Right atrium auricular region (tissue), 2 donors: ENCODE results near the gene LIF. TPM values are rescaled to one million over a fixed set of nuclear protein-coding genes. Genes with fewer than 3 reads are reported as not detected.

Source experiments
- DNase-seq: peaks from one replicate; pipeline ENCODE4 v3.0.0-alpha.2; 2019; ENCODE audit warnings: low spot score
- H3K27ac ChIP-seq, 2 donors: fragments of 200-600 bp; sonication (generic); 1 replicate in 1 of 2; 2 replicates in 1 of 2; pipeline ENCODE4 v1.5.1; 2016 to 2019
- H3K27me3 ChIP-seq, 2 donors: fragments of 200-600 bp; sonication (generic); one replicate each; pipeline versions ENCODE4 v1.5.1 to v1.6.0; 2017 to 2019
- H3K36me3 ChIP-seq: fragments of 200-600 bp; sonication (generic); one replicate; pipeline ENCODE4 v1.5.1; 2016
- H3K4me1 ChIP-seq, 2 donors: fragments of 200-600 bp; sonication (generic); one replicate each; pipeline versions ENCODE4 v1.5.1 to v1.6.0; 2017 to 2019
- H3K4me3 ChIP-seq, 2 donors: fragments of 200-600 bp; sonication (generic); 1 replicate in 1 of 2; 2 replicates in 1 of 2; pipeline ENCODE4 v1.5.1; 2017 to 2019; ENCODE audit warnings: mild to moderate bottlenecking in 1 of 2, moderate library complexity in 1 of 2
- H3K9me3 ChIP-seq, 2 donors: fragments of 200-600 bp; sonication (generic); one replicate each; pipeline ENCODE4 v1.5.1; 2019
- CTCF ChIP-seq, 2 donors: fragments of 200-600 bp; sonication (generic); IDR thresholded peaks; one replicate each; pipeline ENCODE4 v1.5.1; 2019; ENCODE audit warnings: antibody characterized with exemption in 2 of 2
- total RNA-seq, 2 donors: library from RNA; depleted of rRNA; stranded (reverse); fragments of >200 nt; gene quantifications; one replicate each; pipeline ENCODE4 v1.1.0, GENCODE V29; 2016

Gene LIF
- total RNA-seq, 2 donors from 2014 or later = 0.79 to 8.9 TPM

GRCh38 chr22:30211124-30211820 lies 35.3 kb downstream of the LIF start:
- peaks cover 0 to 35% of the 10 kb centered on the region in 2 donors for H3K4me1 ChIP-seq
- no peak overlapping the region for H3K4me3 ChIP-seq
- H3K27ac ChIP-seq = no peak overlapping the region
- H3K9me3 ChIP-seq = no peaks in the 10 kb centered on the region
- H3K36me3 ChIP-seq = no peaks in the 10 kb centered on the region
- TF ChIP-seq CTCF (IDR thresholded peaks at IDR 0.05) = no peak
- no peaks in the 10 kb centered on the region for H3K27me3 ChIP-seq
- no peak for DNase-seq

GRCh38 chr22:30210235-30210909 lies 36.2 kb downstream of the LIF start:
- Histone ChIP-seq H3K9me3 (no peaks in the 10 kb centered on the region), H3K27ac (no peak overlapping the region), H3K4me1 (peaks cover 0 to 40% of the 10 kb centered on the region in 2 donors), H3K27me3 (no peaks in the 10 kb centered on the region), H3K4me3 (no peak overlapping the region), H3K36me3 (no peaks in the 10 kb centered on the region)
- no peak for DNase-seq
- no peak for TF ChIP-seq CTCF (IDR thresholded peaks at IDR 0.05)

GRCh38 chr22:30209642-30210041 lies 36.9 kb downstream of the LIF start:
- Histone ChIP-seq H3K36me3 (no peaks in the 10 kb centered on the region), H3K27me3 (no peaks in the 10 kb centered on the region), H3K9me3 (no peaks in the 10 kb centered on the region), H3K4me3 (no peak overlapping the region), H3K4me1 (peaks cover 0 to 47% of the 10 kb centered on the region in 2 donors), H3K27ac (peak overlapping the region; percentile 63 to 87)
- TF ChIP-seq CTCF (IDR thresholded peaks at IDR 0.05) = no peak
- no peak for DNase-seq

- Histone ChIP-seq H3K27ac (peak overlapping the region; percentile 63 to 87), H3K9me3 (no peaks in the 10 kb centered on the region), H3K4me1 (peaks cover 0 to 51% of the 10 kb centered on the region in 2 donors), H3K36me3 (no peaks in the 10 kb centered on the region), H3K27me3 (no peaks in the 10 kb centered on the region), H3K4me3 (no peak overlapping the region)
- no peak for TF ChIP-seq CTCF (IDR thresholded peaks at IDR 0.05)
- DNase-seq = peak; percentile 87
These were observed 37.6 kb downstream of the LIF start for GRCh38 chr22:30208631-30209603.

GRCh38 chr22:30206944-30207343 lies 39.6 kb downstream of the LIF start:
- Histone ChIP-seq H3K27ac (peak overlapping the region; percentile 63 to 75), H3K27me3 (no peaks in the 10 kb centered on the region), H3K4me1 (peaks cover 0 to 41% of the 10 kb centered on the region in 2 donors), H3K4me3 (no peak overlapping the region), H3K36me3 (no peaks in the 10 kb centered on the region), H3K9me3 (no peaks in the 10 kb centered on the region)
- no peak for DNase-seq
- TF ChIP-seq CTCF (IDR thresholded peaks at IDR 0.05) = no peak
